ENCODE measurements around the gene PAPPA2.
A peak's percentile ranks its signal among the peaks of the same experiment; 100 is the strongest.

The PAPPA2 gene

DNA sequence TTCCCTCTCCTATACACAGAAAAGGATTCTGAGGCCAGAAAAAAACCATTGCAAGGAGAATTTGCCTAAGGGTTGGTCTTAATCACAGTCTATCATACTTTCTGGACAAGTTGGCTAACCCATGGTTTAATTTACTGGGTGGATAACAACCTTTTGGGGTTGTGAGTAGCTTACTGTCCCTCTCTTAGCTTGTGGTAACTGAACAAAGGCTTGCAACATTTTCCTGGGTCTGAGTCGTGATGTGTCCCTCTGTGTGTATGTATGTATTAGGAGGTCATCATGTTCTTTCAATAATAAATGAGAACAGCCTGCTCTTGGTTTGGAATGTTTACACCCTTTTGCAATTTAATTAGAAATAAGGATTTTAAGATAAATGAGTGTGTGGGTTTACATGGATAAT lies 36.7 kb downstream of the PAPPA2 start:
- no peak for DNase-seq (ENCODE audit: low spot score)

DNA sequence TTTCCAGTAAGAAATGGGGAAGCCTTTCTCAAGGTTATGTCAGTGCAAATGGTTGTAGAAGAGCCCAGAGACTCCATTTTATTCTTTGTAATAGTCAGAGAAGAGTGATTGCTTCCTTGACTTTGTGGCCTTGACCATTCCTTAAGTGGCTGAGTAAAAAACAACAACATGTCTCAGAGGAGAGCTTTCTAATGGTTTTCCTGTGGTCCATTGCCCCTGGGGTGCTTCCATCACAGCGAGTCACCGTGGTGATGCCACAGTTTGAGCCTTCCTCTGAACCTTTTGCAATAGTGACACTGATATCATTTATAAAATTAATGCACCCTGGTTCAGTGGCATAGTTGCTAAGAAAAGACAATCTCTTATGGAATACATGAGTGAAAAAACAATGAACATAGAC lies 38.6 kb downstream of the PAPPA2 start:
- DNase-seq (ENCODE audit: low spot score) = no peak

DNA sequence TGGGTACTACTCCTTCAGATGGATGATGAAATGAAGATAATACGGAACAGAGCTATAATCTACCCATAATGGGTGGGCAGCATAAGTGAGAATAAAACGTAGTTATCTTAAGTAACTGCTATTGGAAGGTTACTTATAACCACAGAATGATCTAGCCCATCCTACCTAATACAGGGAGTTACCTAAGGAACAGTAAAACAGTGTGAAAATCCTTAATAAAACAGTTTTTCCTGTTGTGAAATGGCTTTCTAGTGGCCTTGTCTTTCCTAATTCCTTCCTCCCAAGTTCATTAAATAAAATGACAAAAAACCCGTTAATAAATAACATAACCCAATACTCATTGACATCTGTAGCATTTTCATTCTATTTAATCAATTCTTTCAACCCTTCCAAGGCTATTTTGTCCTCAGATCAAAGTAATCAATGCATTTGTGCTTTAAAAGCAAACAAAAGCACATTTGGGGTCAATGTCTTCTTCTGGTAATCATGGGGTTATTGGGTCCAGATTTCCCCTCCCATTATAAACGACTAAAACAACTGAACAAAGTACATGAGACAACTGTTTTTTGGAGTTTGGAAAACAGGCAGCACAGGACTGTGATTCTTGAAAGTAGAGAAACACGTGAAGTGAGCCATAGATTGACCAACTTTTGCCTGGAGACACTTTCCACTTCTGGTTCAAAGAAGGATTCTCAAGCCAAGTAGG lies 42.0 kb downstream of the PAPPA2 start:
- no peak for DNase-seq (ENCODE audit: low spot score)

DNA sequence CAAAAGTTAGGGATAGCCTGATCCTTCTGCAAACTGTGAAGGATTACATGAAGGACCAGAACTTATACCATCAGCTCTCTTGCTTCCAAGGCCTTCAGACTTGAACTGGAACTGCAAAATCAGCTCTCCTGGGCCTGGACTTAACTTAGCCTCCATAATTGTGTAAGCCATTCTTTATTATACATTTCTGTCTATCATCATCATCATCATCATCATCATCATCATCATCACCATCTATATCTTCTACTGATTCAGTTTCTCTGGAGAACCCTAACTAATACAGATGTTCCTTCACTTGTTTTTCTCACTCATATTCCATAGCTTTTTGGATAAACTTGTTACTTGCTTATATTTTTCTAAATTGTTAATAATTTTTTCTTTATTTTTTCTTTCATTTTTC lies 50.0 kb downstream of the PAPPA2 start:
- DNase-seq (ENCODE audit: low spot score) = no peak

DNA sequence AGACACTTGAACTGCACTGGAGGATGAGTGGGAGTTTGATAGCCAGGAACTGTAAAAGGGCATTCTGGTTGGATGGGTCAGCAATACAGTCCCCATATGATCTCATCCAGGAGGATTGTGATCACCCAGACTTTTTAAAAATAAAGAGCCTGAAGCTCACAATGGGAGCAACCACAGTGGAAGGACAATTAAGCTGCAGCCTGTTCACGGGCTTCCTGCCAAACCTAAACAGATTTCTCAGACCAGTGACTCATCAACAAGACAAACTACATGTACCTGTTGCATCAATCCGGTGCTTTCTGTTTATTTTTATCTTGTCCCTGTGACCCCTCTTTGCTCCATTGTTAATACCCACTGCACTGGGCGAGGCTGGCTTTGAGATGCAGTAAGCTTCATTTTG lies 52.3 kb downstream of the PAPPA2 start:
- no peak for DNase-seq (ENCODE audit: low spot score)

DNA sequence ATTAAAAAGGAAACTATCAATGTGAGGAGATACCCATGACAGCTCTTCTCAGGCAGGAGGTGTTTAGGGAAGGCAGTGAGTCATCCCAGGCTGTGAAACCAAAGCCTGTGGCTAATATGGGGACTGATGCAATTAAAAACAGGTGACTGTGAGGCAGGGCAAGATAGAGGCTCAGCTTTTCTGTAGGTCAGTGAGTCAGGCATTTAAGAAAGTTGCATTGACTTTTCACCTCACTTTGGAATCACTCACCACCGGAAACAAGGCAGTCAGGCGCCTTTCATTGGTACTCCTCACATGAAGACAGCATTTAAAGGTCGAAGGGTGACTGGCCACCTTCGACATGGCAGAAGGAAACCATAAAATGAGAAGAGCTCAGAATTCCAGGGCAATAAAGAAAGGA lies 54.5 kb downstream of the PAPPA2 start:
- no peak for DNase-seq (ENCODE audit: low spot score)

DNA sequence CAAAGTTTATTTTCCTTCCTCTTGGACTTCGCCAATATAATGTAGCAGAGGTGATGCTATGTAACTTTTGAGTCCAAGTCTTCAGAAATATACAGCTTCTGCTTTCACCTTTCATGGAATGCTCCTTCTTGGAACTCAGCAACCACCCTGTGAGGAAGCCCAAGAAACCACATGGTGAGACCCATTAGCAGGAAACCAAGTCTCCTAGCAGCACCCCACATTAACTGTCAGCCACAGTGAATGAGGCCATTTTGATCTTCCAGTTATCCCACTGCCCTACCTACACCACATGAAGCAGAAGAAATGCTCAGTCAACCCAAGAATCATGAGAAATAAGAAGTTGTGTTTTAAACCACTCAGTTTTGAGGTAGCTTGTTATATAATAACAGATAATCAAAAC lies 58.2 kb downstream of the PAPPA2 start:
- no peak for DNase-seq (ENCODE audit: low spot score)

DNA sequence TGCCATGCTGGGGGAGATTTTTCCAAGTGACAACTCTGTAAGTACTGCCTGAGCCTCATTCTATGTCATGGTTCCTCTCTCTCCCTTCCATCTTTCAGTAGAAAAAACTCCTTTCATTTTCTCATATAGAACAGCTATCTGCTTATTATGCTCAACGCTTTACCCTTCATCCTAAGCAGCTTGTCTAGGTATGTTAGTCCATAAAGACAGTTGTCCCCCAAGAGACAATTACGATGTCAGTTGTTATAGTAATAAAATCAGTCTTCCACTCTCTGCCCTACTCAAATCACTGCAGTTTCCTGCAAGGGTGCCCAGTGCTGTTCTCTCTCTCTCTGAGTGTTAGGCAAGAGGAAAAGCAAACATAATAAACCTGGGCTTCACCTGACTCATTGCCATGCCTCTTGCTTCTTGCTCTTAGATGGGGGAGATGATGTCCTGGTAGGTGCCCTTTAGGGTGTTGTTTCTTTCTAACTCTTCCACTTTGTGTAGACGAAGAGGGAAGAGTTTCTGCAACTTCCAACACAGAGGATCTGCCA lies 59.4 kb downstream of the PAPPA2 start:
- DNase-seq (ENCODE audit: low spot score) = no peak

DNA sequence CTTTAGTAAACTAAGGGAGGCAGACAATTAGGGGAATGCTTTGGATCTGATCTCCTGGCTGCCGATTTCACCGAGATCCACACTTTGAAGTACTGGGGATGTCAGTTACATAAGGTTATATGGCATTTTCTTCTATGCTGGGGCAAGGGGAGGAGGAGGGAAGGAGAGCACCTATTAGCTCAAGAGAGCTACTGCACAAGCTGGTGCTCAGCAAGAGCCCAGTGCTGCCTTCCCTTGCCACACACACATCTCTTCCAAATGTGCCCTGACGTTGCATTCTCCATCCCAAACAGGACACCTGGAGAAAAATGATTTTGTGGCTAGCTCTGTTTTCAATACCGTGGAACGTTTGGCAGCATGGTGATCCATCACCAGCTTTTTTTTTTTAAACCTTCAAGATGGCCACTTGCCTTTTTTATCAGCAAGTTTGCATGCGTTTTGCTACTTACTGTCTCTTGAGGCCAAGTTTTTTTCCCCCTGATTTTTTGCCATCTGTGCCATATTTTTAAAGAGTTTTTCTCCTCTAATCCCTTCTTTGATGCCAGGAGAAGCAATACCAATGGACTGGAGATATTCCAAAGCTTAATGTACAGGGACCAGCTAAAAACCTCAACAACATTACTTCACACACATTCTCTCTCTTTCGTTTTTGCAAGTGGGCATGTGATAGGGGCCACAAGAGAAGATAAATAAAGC lies 66.6 kb downstream of the PAPPA2 start:
- no peak for DNase-seq (ENCODE audit: low spot score)

DNA sequence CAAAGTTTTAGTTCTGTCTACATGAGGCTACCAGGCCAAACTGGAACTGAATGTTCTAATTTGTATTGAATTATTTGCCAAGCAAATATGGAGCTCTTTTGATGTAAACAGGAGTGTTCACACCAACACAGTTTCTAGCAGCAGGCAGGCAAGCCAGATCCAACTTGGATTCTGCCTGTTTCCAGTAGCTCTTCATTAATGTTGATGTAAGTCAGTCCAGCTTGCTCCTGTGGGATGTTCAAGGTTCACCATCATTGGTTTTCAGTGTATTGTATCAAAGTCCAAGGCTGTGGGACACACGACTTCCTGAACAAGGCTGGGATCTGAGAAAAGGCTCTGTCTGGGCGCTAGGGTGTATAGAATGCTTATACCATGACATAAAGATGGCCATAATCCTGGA lies 68.1 kb downstream of the PAPPA2 start:
- DNase-seq (ENCODE audit: low spot score) = no peak

DNA sequence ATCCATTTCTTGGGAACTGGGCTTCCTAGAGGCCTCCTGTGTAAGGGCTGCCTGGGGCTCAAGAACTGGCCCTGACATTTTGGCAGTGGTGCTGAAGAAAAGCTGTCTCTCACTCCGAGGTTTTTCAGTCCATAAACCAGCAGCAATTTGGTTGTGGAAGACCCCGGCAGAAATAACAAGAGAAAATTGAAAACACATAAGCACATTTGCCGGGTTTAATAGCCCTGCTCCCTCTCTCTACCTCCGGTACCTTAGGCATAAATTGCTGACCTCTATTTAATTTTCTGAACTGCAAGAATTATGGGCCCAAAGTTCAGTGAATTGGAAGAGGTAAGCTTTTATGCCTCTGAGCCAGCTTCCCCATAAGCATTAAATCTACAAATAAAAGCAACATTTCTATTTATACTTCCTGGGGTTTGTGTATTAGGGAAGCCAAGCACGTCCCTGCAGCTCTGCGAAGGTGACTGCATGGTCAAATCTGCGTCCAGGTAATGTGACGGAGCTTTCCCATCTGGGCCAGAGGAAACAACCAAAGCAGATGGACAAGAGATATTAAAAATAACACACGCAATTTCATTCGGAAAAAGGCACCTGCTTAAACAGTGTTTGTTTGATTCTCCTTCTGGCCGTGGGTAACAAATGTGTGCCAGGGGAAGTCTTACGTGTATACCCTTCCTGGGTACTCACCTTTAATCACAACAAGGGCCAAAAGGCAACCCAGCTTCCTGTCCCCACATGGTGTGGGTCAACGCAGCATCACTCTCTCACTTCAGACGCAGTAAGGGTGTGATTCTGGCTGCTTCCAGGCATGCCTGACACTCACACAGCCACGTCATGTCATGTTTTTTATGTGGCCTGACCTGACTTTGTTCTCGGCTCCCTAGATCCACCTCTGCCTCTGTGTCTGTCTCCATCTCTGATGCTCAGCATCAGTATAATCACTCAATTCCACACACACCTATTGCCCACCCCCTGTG lies 69.2 kb downstream of the PAPPA2 start:
- no peak for DNase-seq (ENCODE audit: low spot score)

DNA sequence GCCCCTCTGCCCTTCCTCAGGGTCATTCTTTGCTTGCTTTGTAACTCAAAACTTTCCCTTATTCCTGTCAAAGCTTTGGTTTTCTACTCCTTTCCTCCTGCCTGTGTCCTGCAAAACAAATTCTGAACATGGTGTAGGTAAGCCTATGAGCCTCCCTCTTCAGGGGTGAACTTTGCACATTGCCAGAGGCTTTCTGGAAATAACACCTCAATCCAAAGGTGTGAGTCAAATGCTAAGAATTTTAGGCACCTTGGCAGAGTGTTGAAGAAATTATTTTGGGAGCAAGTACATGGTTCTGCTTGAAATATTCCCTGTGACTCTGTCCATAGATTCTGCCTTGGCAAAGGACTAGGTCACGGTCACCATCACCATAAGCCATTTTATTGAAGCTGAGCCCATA lies 70.0 kb downstream of the PAPPA2 start:
- DNase-seq (ENCODE audit: low spot score) = no peak

DNA sequence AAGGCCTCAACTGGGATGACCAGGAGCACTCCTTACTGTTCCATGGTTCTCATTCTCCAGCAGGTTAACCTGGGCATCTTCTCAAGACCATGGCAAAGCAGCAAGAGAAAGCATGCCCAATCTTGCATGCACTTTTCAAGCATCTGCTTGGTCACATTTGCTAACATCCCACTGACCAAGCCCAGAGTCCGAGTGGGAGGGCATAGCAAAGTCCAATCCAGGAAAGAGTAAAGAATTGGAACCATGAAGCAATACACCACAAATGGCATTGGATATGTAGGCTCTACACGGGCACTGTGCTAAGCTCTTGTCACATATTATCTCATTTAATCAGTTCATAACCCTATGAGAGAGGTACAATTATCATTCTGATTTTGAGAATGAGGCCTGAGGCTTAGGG lies 73.6 kb downstream of the PAPPA2 start:
- DNase-seq (ENCODE audit: low spot score) = no peak

DNA sequence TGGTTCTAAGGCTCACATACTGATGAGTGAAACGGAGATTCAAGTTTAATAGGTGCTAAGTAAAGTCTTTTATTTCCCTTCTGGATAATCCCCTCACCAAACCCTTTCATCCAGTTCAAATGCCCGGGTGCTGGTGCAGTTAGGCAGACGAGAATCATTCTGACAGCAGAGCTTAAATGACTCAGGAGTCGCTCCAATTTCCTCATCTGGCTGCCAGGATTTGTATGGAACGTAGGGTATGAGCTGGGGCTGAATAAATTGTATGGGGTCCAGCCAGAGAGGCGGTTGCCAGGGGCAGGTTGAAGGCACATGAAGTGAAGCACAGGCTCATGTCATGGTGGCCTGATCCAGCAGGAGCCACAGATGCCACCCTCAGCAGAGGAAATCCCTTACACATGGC lies 76.0 kb downstream of the PAPPA2 start:
- DNase-seq (ENCODE audit: low spot score) = no peak

DNA sequence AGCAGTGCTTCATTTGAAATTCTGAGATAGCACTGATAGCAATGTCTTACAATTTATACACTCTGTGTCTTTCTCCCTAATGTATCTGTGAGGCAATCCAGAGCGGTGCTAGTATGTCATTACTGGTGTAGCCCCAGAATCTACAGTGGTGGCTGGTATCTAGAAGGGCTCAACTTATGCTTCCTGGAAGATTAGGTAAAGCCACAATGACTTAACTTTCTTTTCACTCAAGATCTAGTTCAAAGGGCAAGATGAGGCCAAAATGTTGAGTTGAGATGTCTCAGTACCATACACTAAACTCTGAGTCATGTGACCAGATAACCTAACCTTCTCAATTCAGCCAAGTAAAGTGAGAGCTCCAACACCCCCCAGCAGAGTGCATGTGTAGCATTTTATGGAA lies 77.5 kb downstream of the PAPPA2 start:
- no peak for DNase-seq (ENCODE audit: low spot score)

DNA sequence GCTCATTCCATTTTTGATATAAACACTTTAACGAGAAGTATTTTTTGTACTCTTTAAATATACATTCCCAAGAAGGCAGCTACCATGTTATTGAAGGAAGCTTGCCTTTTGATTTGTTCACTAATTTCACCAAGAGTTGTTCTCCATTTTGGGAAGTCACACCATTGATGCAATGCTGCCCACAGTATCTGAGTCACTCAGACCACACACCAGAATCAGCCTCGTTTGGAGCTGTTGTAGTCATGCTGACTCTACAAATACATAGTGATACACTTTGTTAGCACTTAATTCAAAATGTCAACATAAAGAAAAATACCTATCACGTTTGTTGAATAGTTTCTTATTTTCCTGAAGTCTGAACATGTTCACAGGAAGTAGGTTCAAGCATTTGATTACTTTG lies 78.7 kb downstream of the PAPPA2 start:
- no peak for DNase-seq (ENCODE audit: low spot score)

DNA sequence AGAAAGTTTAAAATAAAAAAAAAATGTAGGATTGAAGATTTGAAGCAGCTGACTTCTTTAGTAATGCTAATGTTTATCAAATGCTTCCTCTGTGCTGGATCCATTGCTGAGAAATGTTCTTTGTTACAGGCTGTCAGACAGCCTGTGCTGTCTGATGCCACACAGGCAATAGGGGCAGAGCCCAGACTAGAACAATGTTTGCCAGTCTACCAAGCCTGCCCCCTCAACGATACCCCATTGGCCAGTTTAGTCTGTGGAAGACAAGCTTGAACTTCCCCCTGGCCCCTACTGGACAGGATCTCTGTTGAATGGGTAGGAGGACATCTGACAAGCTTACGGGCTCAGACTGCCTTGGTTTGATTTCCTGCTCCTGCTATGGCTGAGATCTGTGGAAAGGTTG lies 79.4 kb downstream of the PAPPA2 start:
- peak; percentile 49 for DNase-seq (ENCODE audit: low spot score)

DNA sequence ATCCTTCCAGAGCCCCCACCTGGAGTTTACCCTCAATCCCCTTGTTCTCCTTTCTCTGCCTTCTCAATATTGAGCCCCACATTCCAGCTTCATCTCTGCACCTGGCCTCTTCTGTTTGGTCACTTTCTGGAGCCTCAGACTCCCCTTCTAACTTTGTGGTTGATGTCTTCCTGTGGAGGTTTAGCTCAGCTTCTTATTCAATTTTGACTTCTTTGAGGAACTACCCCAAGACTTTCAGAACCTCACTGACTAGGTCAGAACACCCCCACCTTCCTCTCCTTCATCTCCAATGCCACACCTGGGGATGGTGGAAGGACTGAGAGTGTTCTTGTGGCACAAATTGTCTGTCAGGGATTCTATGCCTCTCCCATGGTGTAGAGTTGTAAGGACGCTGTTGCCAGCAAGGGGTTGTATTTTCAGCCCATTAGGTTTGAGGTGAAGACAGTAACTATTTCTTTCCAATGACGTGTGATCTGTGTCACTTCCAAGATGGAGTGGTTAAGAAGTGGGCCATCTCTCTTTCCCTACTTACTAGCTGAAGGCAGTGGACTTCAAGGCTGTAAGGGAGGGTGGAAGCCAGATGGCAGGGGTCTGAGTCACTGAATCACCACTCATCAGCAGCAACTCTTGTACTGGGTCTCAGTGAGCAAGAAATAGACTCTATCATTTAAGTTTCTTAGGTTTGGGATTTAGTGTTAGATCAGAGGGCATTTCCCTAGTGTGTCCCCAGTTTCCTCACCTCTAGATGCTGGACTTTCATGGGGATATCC lies 80.6 kb downstream of the PAPPA2 start:
- no peak for DNase-seq (ENCODE audit: low spot score)

DNA sequence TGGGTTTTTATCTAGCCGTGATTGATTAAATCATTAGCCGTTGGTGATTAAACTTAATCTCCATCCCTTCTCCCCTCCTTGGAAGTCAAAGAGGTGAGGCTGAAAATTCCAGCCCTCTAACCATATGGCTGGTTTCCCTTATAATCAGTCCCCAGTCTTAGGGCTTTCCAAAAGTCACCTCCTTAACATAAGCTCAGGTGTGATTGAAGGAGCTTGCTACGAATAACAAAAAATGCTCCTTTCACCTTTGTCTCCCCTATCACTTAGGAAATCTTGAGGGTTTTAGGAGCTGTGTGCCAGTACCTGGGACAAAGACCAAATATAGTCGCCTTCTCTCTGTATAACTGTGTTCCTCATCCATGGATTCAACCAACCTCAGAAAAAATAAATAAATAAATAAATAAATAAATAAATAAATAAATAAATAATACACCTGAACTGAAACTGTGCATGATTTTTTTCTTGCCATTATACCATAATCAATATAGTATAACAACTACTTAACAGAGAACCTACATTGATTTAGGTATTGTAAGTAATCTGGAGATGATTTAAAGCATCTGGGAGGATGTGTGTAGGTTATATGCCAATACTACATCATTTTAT lies 82.2 kb downstream of the PAPPA2 start:
- DNase-seq (ENCODE audit: low spot score) = no peak

DNA sequence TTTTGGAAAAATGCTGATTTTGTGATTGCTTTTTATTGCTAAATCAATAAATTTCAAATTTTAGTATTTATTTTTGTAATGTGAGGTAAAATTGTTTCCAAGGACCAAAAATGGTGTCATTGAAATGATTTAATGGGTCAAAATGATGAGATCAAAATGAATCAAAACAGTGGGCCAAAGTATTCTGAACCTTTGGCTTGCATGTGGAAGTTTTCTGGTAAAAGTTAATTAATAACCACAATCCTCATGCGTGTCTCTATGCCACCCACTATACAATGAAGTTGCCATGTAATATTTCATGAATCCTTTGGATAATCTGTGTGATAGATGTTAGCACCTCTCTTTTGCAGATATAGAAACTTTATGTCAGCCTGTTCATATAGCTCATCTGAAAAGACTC lies 83.8 kb downstream of the PAPPA2 start:
- no peak for DNase-seq (ENCODE audit: low spot score)

DNA sequence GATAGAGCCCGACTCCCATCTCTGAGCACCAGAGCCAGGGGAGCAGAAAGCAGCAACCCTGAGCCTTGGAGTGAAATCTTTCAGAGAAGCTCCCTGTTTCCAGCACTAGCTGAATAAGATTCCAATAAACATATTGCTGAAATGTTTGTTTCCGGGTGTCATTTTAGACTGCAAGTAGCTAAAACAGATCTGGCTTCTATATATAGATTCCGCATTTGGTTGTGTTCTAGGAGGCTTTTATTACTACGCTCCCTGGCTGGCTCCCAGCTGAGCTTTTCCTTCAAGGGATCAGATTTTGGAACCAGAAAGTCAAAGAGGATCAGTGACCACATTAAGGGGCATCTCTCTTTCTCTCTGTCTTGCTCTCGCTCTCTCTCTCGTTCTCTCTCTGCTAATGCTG lies 88.2 kb downstream of the PAPPA2 start:
- no peak for DNase-seq (ENCODE audit: low spot score)
